ENCODE data around the gene CD86. TPM values are rescaled to one million over a fixed set of nuclear protein-coding genes. Genes with fewer than 3 reads are reported as not detected.

CD86 gene
- total RNA-seq, 4 donors from 2014 or later: 0.49 to 4.2 (median 1.8) TPM

- H3K4me3 ChIP-seq (replicated peaks in 1 of 3): no peak overlapping the region
- no peaks in the 10 kb centered on the region for H3K9me3 ChIP-seq
- no peak for DNase-seq
- WGBS, 2 donors: 88 to 90% methylated on average over 2 of the region's 2 CpGs
- no peaks in the 10 kb centered on the region for H3K4me1 ChIP-seq
- no peak overlapping the region for H3K27ac ChIP-seq
- intact Hi-C loops (cut with DNase I): no loop called here
- H3K27me3 ChIP-seq: no peaks in the 10 kb centered on the region
- TF ChIP-seq POLR2A (IDR thresholded peaks at IDR 0.05) (no peak), CTCF (IDR thresholded peaks at IDR 0.05) (no peak)
- H3K36me3 ChIP-seq: no peaks in the 10 kb centered on the region
Measured at GRCh38 chr3:122057671-122058070, 2.5 kb downstream of the CD86 start.

GRCh38 chr3:122058294-122058693 lies 3.1 kb downstream of the CD86 start:
- no peak for TF ChIP-seq CTCF (IDR thresholded peaks at IDR 0.05)
- TF ChIP-seq POLR2A (IDR thresholded peaks at IDR 0.05): no peak
- Histone ChIP-seq H3K9me3 (no peaks in the 10 kb centered on the region), H3K27ac (no peak overlapping the region), H3K27me3 (no peaks in the 10 kb centered on the region), H3K4me3 (replicated peaks in 1 of 3) (no peak overlapping the region), H3K4me1 (no peaks in the 10 kb centered on the region), H3K36me3 (no peaks in the 10 kb centered on the region)
- 86 to 93% methylated on average over 1 of the region's 1 CpG for WGBS, 2 donors
- DNase-seq: no peak
- intact Hi-C loops (cut with DNase I): no loop called here

- TF ChIP-seq POLR2A (IDR thresholded peaks at IDR 0.05) (no peak), CTCF (IDR thresholded peaks at IDR 0.05) (no peak)
- H3K27ac ChIP-seq: no peak overlapping the region
- H3K36me3 ChIP-seq: no peaks in the 10 kb centered on the region
- H3K4me1 ChIP-seq: no peaks in the 10 kb centered on the region
- no peak for DNase-seq
- no peak overlapping the region for H3K4me3 ChIP-seq (replicated peaks in 1 of 3)
- intact Hi-C loops (cut with DNase I): no loop called here
- no peaks in the 10 kb centered on the region for H3K9me3 ChIP-seq
- WGBS, 2 donors: 86 to 92% methylated on average over 6 of the region's 6 CpGs
- no peaks in the 10 kb centered on the region for H3K27me3 ChIP-seq
Measured at GRCh38 chr3:122060040-122060698, 5.0 kb downstream of the CD86 start.

GRCh38 chr3:122063908-122064307 lies 8.7 kb downstream of the CD86 start:
- 81 to 88% methylated on average over 1 of the region's 1 CpG for WGBS, 2 donors
- Histone ChIP-seq H3K4me1 (no peaks in the 10 kb centered on the region), H3K9me3 (no peaks in the 10 kb centered on the region), H3K27ac (no peak overlapping the region), H3K27me3 (no peaks in the 10 kb centered on the region), H3K36me3 (no peaks in the 10 kb centered on the region), H3K4me3 (replicated peaks in 1 of 3) (no peak overlapping the region)
- no peak for DNase-seq
- no peak for TF ChIP-seq POLR2A (IDR thresholded peaks at IDR 0.05)
- TF ChIP-seq CTCF (IDR thresholded peaks at IDR 0.05): no peak
- intact Hi-C loops (cut with DNase I): no loop called here

GRCh38 chr3:122064326-122064725 lies 9.2 kb downstream of the CD86 start:
- Histone ChIP-seq H3K27me3 (no peaks in the 10 kb centered on the region), H3K9me3 (no peaks in the 10 kb centered on the region), H3K4me3 (replicated peaks in 1 of 3) (no peak overlapping the region), H3K36me3 (no peaks in the 10 kb centered on the region), H3K4me1 (no peaks in the 10 kb centered on the region), H3K27ac (no peak overlapping the region)
- 86 to 88% methylated on average over 4 of the region's 4 CpGs for WGBS, 2 donors
- intact Hi-C loops (cut with DNase I): no loop called here
- DNase-seq: no peak
- no peak for TF ChIP-seq POLR2A (IDR thresholded peaks at IDR 0.05)
- TF ChIP-seq CTCF (IDR thresholded peaks at IDR 0.05): no peak

Measured in thyroid gland (tissue), 4 donors.